Caco-2 (cell line): ENCODE results near the gene CLIC4. TPM values are rescaled to one million over a fixed set of nuclear protein-coding genes. Genes with fewer than 3 reads are reported as not detected.

Experiments
- BruUV-seq: library from RNA; stranded (reverse); fragments of 400-500 nt; replicated peaks from 2 replicates; lab custom pipeline; 2021; lab: Mats Ljungman, UMichigan
- CTCF ChIA-PET: fragments of 300-600 bp; sonication (Branson Sonifier 250); formaldehyde crosslinking; loops from one replicate; lab custom pipeline; 2022; ENCODE audit warnings: antibody characterized with exemption; lab: Charles Lee
- POLR2A ChIA-PET: fragments of 300-600 bp; sonication (Branson Sonifier 250); formaldehyde crosslinking; loops from one replicate; lab custom pipeline; 2022; ENCODE audit warnings: antibody characterized with exemption; lab: Charles Lee
- DNase-seq, 2 experiments: peaks; one replicate each; pipeline versions ENCODE4 v3.0.0 to v3.0.0-alpha.2; 2020 to 2022
- H3K27me3 ChIP-seq: replicated peaks from 2 replicates; pipeline ENCODE4 v1.6.0; 2011; ENCODE audit warnings: low read length; ENCODE audit not compliant: control insufficient read depth, insufficient read depth
- H3K36me3 ChIP-seq: 2 replicates; pipeline ENCODE4 v1.5.1; 2011; ENCODE audit warnings: low read length; ENCODE audit not compliant: control insufficient read depth, insufficient read depth
- H3K4me1 ChIP-seq: fragments of 250-450 bp; sonication (Bioruptor Pico); 2 replicates; pipeline ENCODE4 v1.5.1; 2020; ENCODE audit warnings: mild to moderate bottlenecking
- H3K4me3 ChIP-seq: 2 replicates; pipeline ENCODE4 v1.5.1; 2011; ENCODE audit warnings: low read depth, mild to moderate bottlenecking, control low read depth, low read length
- H3K9me3 ChIP-seq: fragments of 250-450 bp; sonication (Bioruptor Pico); 2 replicates; pipeline ENCODE4 v1.5.1; 2020; ENCODE audit warnings: mild to moderate bottlenecking, moderate library complexity
- H3K27ac Mint-ChIP-seq: one replicate; pipeline ENCODE4 v1.8.0; 2022; ENCODE audit warnings: mixed read lengths; ENCODE audit not compliant: unreplicated experiment
- H3K27me3 Mint-ChIP-seq: one replicate; pipeline ENCODE4 v1.8.0; 2022; ENCODE audit warnings: mixed read lengths; ENCODE audit not compliant: insufficient read depth, unreplicated experiment
- H3K36me3 Mint-ChIP-seq: one replicate; pipeline ENCODE4 v1.8.0; 2022; ENCODE audit warnings: mild to moderate bottlenecking, mixed read lengths; ENCODE audit not compliant: insufficient read depth, unreplicated experiment
- H3K4me1 Mint-ChIP-seq: one replicate; pipeline ENCODE4 v1.8.0; 2022; ENCODE audit warnings: low read depth, mixed read lengths; ENCODE audit not compliant: unreplicated experiment
- H3K4me3 Mint-ChIP-seq: one replicate; pipeline ENCODE4 v1.8.0; 2022; ENCODE audit warnings: mild to moderate bottlenecking, moderate library complexity, mixed read lengths; ENCODE audit not compliant: unreplicated experiment
- H3K9me3 Mint-ChIP-seq: one replicate; pipeline ENCODE4 v1.8.0; 2022; ENCODE audit warnings: mixed read lengths; ENCODE audit not compliant: unreplicated experiment
- intact Hi-C: fragments of 100-400 bp; cut with micrococcal nuclease; formaldehyde crosslinking; loops from one replicate; pipeline ENCODE4 v1.10.0; 2022; ENCODE audit not compliant: unreplicated experiment
- total RNA-seq: library from RNA; stranded (reverse); gene quantifications from 2 replicates; pipeline ENCODE4 v1.2.3, GENCODE V29; 2022
- TF ChIP-seq, protein P1 (sequence below), 2 experiments: fragments of 200-600 bp in 1 of 2; IDR thresholded peaks; 1 replicate in 1 of 2; 2 replicates in 1 of 2; pipeline versions ENCODE4 v1.5.1 to v1.8.0; 2011 to 2022; ENCODE audit warnings: antibody characterized with exemption in 1 of 2, control low read depth in 1 of 2, inconsistent platforms in 1 of 2, low read depth in 1 of 2, low read length in 1 of 2, mild to moderate bottlenecking in 1 of 2, moderate library complexity in 1 of 2; ENCODE audit not compliant: insufficient read depth in 1 of 2, severe bottlenecking in 1 of 2, unreplicated experiment in 1 of 2

Gene CLIC4
- total RNA-seq, 1 experiment from 2014 or later: 140 TPM

DNA sequence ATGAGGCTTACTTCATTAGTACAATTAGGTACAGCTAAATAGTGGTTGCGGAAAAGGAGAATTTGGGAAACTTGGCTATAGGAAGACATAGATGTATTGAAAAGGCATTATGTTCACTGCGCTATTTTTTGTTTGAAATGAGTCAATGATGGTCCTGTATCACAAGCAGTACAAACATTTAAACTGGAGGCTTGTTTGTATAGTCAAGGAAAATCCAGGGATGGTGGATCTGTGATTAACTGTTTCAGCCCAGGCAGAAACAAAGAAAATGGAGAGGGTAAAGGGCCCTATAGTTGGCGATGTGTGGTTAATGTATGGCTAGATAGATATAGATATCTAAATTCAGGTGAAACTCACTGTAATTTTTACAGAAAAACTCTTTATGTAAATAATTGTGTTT is 79.9 kb downstream of the CLIC4 start:
- peaks cover 6% of the 10 kb centered on the region for H3K36me3 Mint-ChIP-seq
- H3K4me3 Mint-ChIP-seq: no peak overlapping the region
- H3K4me1 ChIP-seq: no peaks in the 10 kb centered on the region
- H3K27ac Mint-ChIP-seq: no peak overlapping the region
- CTCF ChIA-PET: interaction anchor here (1.1 kb wide), 1 partner anchor 137 kb away, joined by 4 read pairs; no protein-coding TSS in a partner anchor
- H3K4me3 ChIP-seq: no peak overlapping the region
- POLR2A ChIA-PET: no interaction called here
- no peak for DNase-seq
- TF ChIP-seq, protein P1, sequence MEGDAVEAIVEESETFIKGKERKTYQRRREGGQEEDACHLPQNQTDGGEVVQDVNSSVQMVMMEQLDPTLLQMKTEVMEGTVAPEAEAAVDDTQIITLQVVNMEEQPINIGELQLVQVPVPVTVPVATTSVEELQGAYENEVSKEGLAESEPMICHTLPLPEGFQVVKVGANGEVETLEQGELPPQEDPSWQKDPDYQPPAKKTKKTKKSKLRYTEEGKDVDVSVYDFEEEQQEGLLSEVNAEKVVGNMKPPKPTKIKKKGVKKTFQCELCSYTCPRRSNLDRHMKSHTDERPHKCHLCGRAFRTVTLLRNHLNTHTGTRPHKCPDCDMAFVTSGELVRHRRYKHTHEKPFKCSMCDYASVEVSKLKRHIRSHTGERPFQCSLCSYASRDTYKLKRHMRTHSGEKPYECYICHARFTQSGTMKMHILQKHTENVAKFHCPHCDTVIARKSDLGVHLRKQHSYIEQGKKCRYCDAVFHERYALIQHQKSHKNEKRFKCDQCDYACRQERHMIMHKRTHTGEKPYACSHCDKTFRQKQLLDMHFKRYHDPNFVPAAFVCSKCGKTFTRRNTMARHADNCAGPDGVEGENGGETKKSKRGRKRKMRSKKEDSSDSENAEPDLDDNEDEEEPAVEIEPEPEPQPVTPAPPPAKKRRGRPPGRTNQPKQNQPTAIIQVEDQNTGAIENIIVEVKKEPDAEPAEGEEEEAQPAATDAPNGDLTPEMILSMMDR (IDR thresholded peaks at IDR 0.05; ENCODE audit: insufficient read depth in 1 of 2, low read depth in 1 of 2, low read length in 1 of 2, severe bottlenecking in 1 of 2, unreplicated experiment in 1 of 2): no peak
- no peaks in the 10 kb centered on the region for H3K9me3 ChIP-seq
- no peaks in the 10 kb centered on the region for H3K4me1 Mint-ChIP-seq
- H3K9me3 Mint-ChIP-seq: no peaks in the 10 kb centered on the region
- no peaks in the 10 kb centered on the region for H3K27me3 ChIP-seq
- H3K27me3 Mint-ChIP-seq: no peaks in the 10 kb centered on the region
- intact Hi-C loops: no loop called here
- no peaks in the 10 kb centered on the region for H3K36me3 ChIP-seq
- no TSS peak for BruUV-seq

DNA sequence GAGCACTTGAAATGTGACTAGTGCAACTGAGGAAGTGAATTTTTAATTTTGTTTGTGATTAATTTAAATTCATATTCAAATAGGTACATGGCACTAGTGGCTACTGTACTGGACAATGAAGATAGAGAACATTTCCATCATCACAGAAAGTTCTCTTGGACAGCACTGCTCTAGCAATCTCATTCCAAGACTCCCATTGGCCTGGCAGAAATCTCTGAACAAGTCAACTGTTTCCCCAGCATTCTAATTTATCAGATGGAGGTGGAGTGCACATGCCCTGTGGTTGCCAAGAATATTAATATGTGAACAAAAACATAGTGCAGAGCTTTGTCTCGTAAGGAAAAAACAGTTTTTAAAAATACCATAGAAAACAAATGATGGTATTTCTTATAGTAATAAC is 81.3 kb downstream of the CLIC4 start:
- H3K27me3 ChIP-seq: no peaks in the 10 kb centered on the region
- intact Hi-C loops: no loop called here
- no peaks in the 10 kb centered on the region for H3K9me3 ChIP-seq
- no peaks in the 10 kb centered on the region for H3K27me3 Mint-ChIP-seq
- CTCF ChIA-PET: interaction anchor here (1.1 kb wide), 1 partner anchor 138 kb away, joined by 4 read pairs; no protein-coding TSS in a partner anchor
- H3K36me3 ChIP-seq: no peaks in the 10 kb centered on the region
- BruUV-seq: no TSS peak
- DNase-seq: no peak
- POLR2A ChIA-PET: no interaction called here
- TF ChIP-seq, protein P1 (IDR thresholded peaks at IDR 0.05; ENCODE audit: insufficient read depth in 1 of 2, low read depth in 1 of 2, low read length in 1 of 2, severe bottlenecking in 1 of 2, unreplicated experiment in 1 of 2): no peak
- H3K4me3 Mint-ChIP-seq: no peak overlapping the region
- no peak overlapping the region for H3K4me3 ChIP-seq
- H3K36me3 Mint-ChIP-seq: peaks cover 6% of the 10 kb centered on the region
- H3K27ac Mint-ChIP-seq: no peak overlapping the region
- no peaks in the 10 kb centered on the region for H3K4me1 ChIP-seq
- no peaks in the 10 kb centered on the region for H3K4me1 Mint-ChIP-seq
- H3K9me3 Mint-ChIP-seq: no peaks in the 10 kb centered on the region

DNA sequence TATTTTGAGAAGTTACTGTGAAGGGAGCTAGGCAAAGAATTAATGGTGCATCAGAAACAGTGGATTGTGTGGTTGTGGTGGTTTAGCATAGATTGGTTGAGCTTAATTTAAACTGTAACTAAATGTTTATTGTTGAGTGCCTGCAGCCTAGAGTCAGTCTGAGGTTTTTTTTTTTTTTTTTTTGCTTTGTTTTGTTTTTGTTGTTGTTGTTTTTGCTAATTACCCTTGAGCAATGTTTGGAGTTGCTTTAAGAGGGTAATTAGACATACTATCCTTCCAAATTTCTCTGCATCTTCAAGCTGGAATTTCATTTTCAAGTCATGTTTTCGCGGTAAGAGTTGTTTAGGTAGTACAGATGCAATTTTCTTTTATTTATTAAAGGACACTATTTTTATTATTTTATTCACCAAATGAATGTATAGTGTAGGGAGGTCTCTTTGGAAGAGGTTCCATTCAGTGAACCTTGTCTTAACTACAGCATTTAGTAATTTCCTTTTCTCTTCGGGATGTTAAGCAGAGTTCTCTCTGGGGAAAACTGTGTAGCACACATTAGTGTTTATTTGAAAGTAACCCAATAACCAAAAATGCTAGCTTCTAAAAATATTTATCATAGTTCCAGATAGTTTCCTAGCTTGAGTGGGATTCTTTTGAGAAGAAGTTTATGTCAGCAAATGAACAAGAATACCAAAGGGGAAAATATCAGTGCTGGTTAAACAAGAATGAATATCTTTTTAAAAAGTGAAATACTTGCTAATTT is 82.3 kb downstream of the CLIC4 start:
- H3K27me3 ChIP-seq: no peaks in the 10 kb centered on the region
- H3K36me3 ChIP-seq: no peaks in the 10 kb centered on the region
- CTCF ChIA-PET: interaction anchor here (0.6 to 0.9 kb wide), 3 partner anchors 139 to 367 kb away, joined by 3 to 12 read pairs (median 4); no protein-coding TSS in a partner anchor
- Mint-ChIP-seq H3K4me3 (no peak overlapping the region), H3K36me3 (peaks cover 6% of the 10 kb centered on the region), H3K27ac (no peak overlapping the region), H3K4me1 (no peaks in the 10 kb centered on the region), H3K27me3 (no peaks in the 10 kb centered on the region), H3K9me3 (no peaks in the 10 kb centered on the region)
- no peaks in the 10 kb centered on the region for H3K9me3 ChIP-seq
- H3K4me1 ChIP-seq: no peaks in the 10 kb centered on the region
- TSS peak; percentile 22 for BruUV-seq
- DNase-seq: no peak
- intact Hi-C loops: no loop called here
- POLR2A ChIA-PET: interaction anchor here (0.6 kb wide), 1 partner anchor 11 kb away, joined by 5 read pairs; no protein-coding TSS in a partner anchor
- TF ChIP-seq, protein P1 (IDR thresholded peaks at IDR 0.05; ENCODE audit: insufficient read depth in 1 of 2, low read depth in 1 of 2, low read length in 1 of 2, severe bottlenecking in 1 of 2, unreplicated experiment in 1 of 2): no peak
- no peak overlapping the region for H3K4me3 ChIP-seq
